SK-N-SH (cell line): ENCODE measurements around the gene RGS10.

Experiments
- CTCF ChIP-seq: fragments of 200-600 bp; sonication (generic); IDR thresholded peaks from 2 replicates; pipeline ENCODE4 v1.6.1; 2017; ENCODE audit warnings: antibody characterized with exemption, mild to moderate bottlenecking, moderate library complexity
- EZH2phosphoT487 ChIP-seq: fragments of 200-600 bp; sonication (generic); IDR thresholded peaks from 2 replicates; pipeline ENCODE4 v1.6.1; 2017; ENCODE audit warnings: low read depth, mixed run types, mild to moderate bottlenecking, antibody characterized with exemption, moderate library complexity, borderline replicate concordance
- GATA2 ChIP-seq: sonication (generic); formaldehyde crosslinking; IDR thresholded peaks from 2 replicates; pipeline ENCODE4 v1.5.0; 2020; ENCODE audit warnings: mild to moderate bottlenecking, missing genetic modification reagents
- MXI1 ChIP-seq: IDR thresholded peaks from 2 replicates; pipeline ENCODE4 v1.6.1; 2012; ENCODE audit warnings: mild to moderate bottlenecking, low read depth, low read length, improper control_type of control experiment
- POLR2AphosphoS5 ChIP-seq: IDR thresholded peaks from 2 replicates; pipeline ENCODE4 v1.6.1; 2012; ENCODE audit warnings: low read depth, low read length
- SMC3 ChIP-seq: IDR thresholded peaks from 2 replicates; pipeline ENCODE4 v1.6.1; 2012; ENCODE audit warnings: low read depth, low read length, improper control_type of control experiment
- TAF1 ChIP-seq: IDR thresholded peaks from 2 replicates; pipeline ENCODE4 v1.6.1; 2012; ENCODE audit warnings: low read depth, mild to moderate bottlenecking, low read length, moderate library complexity, borderline replicate concordance
- TEAD4 ChIP-seq: IDR thresholded peaks from 2 replicates; pipeline ENCODE4 v1.4.0; 2012; ENCODE audit warnings: mild to moderate bottlenecking, borderline replicate concordance; ENCODE audit not compliant: insufficient read depth
- TF ChIP-seq, protein P1 (sequence below): IDR thresholded peaks from 2 replicates; pipeline ENCODE4 v1.4.0; 2012; ENCODE audit warnings: low read depth, borderline replicate concordance

DNA sequence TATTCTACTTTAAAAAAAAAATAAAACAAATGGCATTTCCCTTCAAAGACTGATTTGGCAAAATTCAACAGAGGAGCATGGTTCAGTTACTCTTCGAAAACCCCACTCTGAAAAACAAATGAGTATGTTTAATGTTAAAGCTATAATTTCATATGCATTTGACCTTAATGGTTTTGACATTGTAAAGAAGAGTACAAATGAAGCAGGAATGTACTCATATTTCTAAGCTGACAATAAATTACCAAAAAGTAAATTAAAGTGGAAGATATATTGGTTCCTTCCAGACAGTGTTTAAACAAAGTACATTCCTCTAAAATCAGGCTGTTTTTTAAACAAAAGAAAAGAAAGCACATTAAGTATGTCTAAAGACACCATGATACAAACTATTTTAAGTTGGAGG lies 16.4 kb downstream of the RGS10 start:
- TF ChIP-seq, protein P1, sequence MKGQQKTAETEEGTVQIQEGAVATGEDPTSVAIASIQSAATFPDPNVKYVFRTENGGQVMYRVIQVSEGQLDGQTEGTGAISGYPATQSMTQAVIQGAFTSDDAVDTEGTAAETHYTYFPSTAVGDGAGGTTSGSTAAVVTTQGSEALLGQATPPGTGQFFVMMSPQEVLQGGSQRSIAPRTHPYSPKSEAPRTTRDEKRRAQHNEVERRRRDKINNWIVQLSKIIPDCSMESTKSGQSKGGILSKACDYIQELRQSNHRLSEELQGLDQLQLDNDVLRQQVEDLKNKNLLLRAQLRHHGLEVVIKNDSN = no peak
- no peak for TF ChIP-seq CTCF
- TF ChIP-seq POLR2AphosphoS5 = no peak
- no peak for TF ChIP-seq TEAD4
- no peak for TF ChIP-seq SMC3
- no peak for TF ChIP-seq TAF1
- no peak for TF ChIP-seq EZH2phosphoT487
- TF ChIP-seq GATA2 (CRISPR knock-in tag) = no peak
- TF ChIP-seq MXI1 = no peak
